AG20443 (cell line): ENCODE data around the gene CNBD2.
A peak's percentile ranks its signal among the peaks of the same experiment; 100 is the strongest.
"Not testable (repeated sequence)": the region's sequence is repeated elsewhere in the genome, so short reads cannot be mapped to it uniquely, and the experiment has no call there.

Experiments used
- DNase-seq: peaks from one replicate; pipeline ENCODE4 v3.0.0; 2012; ENCODE audit warnings: low spot score, mixed read lengths

Gene CNBD2

GRCh38 chr20:36063916-36064657 is 95.7 kb downstream of the CNBD2 start:
- no peak for DNase-seq

GRCh38 chr20:36064658-36065426 is 96.5 kb downstream of the CNBD2 start:
- DNase-seq: peak; percentile 99

- DNase-seq: no peak
Observed at GRCh38 chr20:36065427-36065998, 97.1 kb downstream of the CNBD2 start.

- no peak for DNase-seq
Observed at GRCh38 chr20:36066777-36067176, 98.4 kb downstream of the CNBD2 start.

GRCh38 chr20:36068526-36068925 is 100.1 kb downstream of the CNBD2 start:
- not testable (repeated sequence) for DNase-seq

- DNase-seq: no peak
Observed at GRCh38 chr20:36070451-36070850, 102.1 kb downstream of the CNBD2 start.

GRCh38 chr20:36071848-36072247 is 103.5 kb downstream of the CNBD2 start:
- DNase-seq: no peak

- no peak for DNase-seq
Observed at GRCh38 chr20:36074983-36075382, 106.6 kb downstream of the CNBD2 start.

GRCh38 chr20:36077762-36078161 is 109.4 kb downstream of the CNBD2 start:
- DNase-seq: not testable (repeated sequence)

GRCh38 chr20:36079486-36079885 is 111.1 kb downstream of the CNBD2 start:
- DNase-seq: no peak

GRCh38 chr20:36079984-36080383 is 111.6 kb downstream of the CNBD2 start:
- DNase-seq: not testable (repeated sequence)
